Left ventricle myocardium superior (tissue), 1 donor: ENCODE results near the gene RPAP2. TPM values are rescaled to one million over a fixed set of nuclear protein-coding genes. Genes with fewer than 3 reads are reported as not detected.
"Not testable (repeated sequence)": the region's sequence is repeated elsewhere in the genome, so short reads cannot be mapped to it uniquely, and the experiment has no call there.

ENCODE experiments used
- ATAC-seq: fragments of 200-7000 bp; cut with Tn5 transposase; one replicate; pipeline ENCODE4 v1.9.1; 2020; ENCODE audit warnings: mild to moderate bottlenecking, moderate library complexity
- DNase-seq: peaks from one replicate; pipeline ENCODE4 v3.0.0-alpha.2; 2020
- intact Hi-C: fragments of 100-400 bp; cut with micrococcal nuclease; formaldehyde crosslinking; loops from one replicate; pipeline ENCODE4 v1.11.0; 2022
- total RNA-seq: library from RNA; stranded (reverse); fragmentation: NEBNext Ultra II Directional; extraction: Animal tissue kit (Norgen Biotek cat#: 25700); gene quantifications from one replicate; pipeline ENCODE4 v1.2.1, GENCODE V29; 2021
- donor health status: DM: no; HTN: yes; CAD: no; lungs with severe emphysema.

RPAP2 gene
- total RNA-seq, 1 donor from 2014 or later: 23.6 TPM

DNA sequence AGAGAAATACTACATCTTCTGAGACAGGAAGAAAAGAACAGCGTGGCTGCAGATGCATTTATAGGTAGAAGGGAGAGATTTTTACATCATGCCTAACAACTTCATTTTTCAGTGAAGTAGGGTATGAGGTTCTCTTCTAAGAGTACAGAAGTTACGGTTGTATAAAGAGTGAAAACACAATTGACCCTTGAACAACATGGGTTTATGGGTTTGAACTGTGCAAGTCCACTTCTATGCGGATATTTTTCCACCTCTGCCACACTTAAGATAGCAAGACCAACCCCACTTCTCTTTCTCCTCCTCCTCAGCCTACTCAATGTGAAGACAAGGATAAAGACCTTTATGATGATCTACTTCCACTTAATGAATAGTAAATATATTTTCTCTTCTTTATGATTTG is 64.5 kb downstream of the RPAP2 start:
- ATAC-seq (no peak), DNase-seq (no peak)
- intact Hi-C loops: no loop called here

DNA sequence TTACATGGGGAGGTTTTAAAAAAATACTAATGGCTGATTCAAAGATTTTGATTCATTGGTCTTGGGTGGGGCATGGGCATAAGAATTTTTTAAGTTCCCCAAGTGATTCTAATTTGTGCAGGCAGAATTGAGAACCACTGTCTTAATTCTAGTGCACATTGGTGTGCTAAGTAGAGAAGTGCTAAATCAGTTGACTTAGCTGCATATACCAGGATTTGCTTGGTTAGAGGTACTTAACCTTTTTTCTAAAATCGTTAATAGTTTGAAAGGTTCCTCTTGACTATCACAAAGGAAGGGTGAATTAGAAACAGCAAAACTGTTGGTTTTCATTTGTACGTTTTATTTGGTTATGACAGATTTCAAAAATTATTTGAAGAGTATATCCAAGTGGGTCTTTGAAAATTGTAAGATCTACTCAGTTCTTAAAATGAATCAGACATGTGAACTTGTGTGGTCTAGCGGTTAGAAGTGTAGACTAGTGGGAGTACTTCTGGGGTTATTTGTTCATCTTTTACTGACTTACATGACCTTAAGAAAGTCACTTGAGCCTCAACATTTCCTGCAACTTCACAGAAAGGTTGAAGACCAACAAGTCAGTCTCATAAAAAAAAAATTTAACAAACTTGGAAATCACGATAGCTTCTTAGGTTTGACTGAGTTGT is 66.7 kb downstream of the RPAP2 start:
- intact Hi-C loops: no loop called here
- DNase-seq (no peak), ATAC-seq (no peak)

- no peak for ATAC-seq
- no peak for DNase-seq
- intact Hi-C loops: no loop called here
Observed at GRCh38 chr1:92366040-92366395, 67.2 kb downstream of the RPAP2 start.

DNA sequence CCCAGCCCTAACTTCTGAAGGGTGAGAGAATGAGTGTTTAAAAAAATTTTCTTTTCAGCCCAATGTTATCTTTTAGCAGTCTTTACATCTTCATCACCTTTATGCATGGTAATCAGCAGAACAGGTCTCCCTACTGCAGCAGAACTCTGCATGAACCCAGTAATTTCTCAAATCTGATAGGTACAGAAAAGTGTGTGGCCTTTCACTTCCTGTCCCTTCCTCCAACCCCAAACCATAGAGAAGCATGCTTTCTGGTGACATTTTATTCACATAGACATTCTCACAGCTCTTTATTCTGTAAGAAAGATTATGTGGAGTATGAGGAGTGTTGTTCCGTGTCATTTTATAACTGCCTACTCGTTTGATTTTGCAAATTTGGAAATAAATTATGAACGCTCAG is 68.6 kb downstream of the RPAP2 start:
- intact Hi-C loops: no loop called here
- DNase-seq (no peak), ATAC-seq (no peak)

DNA sequence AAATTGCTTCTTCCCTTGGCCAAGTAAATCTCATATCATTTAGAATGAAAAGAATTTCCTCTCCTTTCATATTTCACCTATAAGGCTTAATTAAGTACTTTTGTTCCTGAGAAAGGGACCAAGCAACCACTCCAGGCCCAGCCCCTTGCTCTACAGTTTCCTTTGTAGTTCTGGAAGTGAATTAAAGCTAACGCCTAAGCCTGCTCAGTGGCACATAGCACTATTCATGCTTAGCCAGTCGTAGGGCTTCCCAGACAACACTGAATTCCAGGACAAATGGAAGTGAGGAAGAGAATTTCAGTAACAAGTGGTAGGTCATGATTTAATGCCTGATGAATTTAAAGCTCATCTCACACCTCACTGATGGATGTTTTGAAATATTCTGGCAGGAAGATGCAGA is 73.3 kb downstream of the RPAP2 start:
- intact Hi-C loops: no loop called here
- ATAC-seq (no peak), DNase-seq (no peak)

DNA sequence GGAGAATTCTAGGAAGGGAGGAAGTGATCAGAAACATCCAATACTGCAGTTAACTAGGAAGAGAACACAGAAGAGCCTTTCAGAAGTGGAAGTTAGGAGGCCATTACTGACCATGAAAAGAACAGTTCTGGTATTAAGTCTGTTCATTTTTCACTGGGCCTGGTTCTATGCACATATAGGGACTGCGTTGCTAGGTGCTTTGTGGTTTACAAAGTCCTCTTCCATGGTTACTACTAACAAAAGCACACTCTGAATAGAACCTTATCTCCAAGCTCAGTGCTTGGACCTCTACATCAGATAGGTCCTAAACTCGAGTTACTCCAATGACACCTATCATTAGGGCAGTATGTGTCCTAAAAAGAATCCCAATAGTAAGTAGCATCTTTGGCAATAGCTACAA is 75.4 kb downstream of the RPAP2 start:
- no peak for ATAC-seq
- no peak for DNase-seq
- intact Hi-C loops: no loop called here

- ATAC-seq: no peak
- intact Hi-C loops: no loop called here
Observed at GRCh38 chr1:92376345-92376744, 77.5 kb downstream of the RPAP2 start.

DNA sequence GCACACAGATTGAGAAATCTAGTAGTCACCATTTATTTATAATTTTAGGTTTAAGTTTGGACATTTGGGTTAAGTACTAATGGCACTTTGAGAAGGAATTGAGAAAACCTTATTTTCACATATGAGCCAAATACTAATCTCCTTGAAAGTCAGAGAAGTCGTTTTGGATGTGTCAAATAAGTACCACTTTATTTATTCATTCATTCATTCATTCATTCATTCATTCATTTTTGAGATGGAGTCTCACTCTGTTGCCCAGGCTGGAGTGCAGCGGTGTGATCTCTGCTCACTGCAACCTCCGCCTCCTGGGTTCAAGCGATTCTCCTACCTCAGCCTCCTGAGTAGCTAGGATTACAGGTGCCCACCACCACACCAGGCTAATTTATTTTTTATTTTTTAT is 79.1 kb downstream of the RPAP2 start:
- intact Hi-C loops, ATAC-seq, DNase-seq: not testable (repeated sequence)

More at GRCh38 chr1:92376345-92376744, 77.5 kb downstream of the RPAP2 start:
- DNase-seq: no peak

DNA sequence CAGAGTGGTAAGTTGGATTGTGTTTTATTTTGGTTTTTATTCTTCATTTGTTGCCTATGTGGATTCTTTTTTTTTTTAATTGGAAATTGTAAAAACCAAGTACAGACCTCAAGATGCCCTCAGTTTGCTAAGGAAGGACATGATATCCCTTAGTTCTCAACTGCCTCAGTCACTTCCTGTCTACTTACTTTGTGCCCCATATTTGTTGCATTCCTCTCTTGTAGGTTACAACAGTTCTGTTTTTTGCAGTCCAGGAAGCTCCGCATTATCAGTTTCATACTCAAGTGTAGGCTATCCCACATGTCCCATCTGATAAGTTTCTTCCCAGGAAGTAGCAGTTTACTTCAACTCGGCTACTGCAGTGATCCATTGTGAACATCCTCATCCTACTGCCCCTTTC is 82.0 kb downstream of the RPAP2 start:
- no peak for DNase-seq
- intact Hi-C loops: no loop called here
- ATAC-seq: no peak

GRCh38 chr1:92393966-92394365 is 95.1 kb downstream of the RPAP2 start:
- ATAC-seq, DNase-seq, intact Hi-C loops: not testable (repeated sequence)

GRCh38 chr1:92398519-92398918 is 99.7 kb downstream of the RPAP2 start:
- no peak for ATAC-seq
- intact Hi-C loops: no loop called here
- DNase-seq: no peak

- no peak for DNase-seq
- no peak for ATAC-seq
- intact Hi-C loops: no loop called here
Observed at GRCh38 chr1:92399076-92399475, 100.2 kb downstream of the RPAP2 start.

DNA sequence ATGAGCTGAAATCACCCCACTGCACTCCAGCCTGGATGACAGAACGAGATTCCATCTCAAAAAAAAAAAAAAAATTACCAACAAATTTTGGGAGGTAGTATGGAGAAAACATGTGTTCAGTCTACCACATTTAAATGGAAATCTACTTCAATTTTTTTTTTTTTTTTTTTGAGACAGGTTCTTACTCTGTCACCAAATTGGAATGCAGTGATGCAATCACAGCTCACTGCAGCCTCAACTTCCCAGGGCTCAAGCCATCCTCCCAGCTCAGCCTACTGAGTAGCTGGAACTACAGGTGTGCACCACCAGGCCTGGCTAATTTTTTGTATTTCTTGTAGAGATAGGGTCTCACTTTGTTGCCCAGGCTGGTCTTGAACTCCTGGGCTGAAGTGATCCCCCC is 105.8 kb downstream of the RPAP2 start:
- DNase-seq (no peak), ATAC-seq (no peak)
- intact Hi-C loops: no loop called here

DNA sequence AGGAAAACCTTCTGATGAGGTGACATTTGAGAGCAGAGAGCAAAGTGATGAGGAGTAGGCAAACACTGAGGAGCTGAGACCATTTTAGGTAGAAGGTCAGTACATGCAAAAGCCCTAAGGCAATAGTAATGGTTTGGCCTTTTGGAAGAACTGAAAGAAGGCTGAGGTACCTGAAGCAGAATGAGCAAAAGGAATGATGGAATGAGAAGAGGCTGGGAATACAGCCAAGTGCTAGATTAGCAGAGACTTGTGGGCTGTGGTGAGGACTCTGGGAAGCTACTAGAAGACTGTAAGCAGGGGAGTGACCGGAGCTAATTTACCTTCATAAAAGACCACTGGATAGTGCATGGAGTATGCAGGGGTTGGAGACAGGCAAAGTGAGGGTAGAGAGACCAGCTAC is 110.0 kb downstream of the RPAP2 start:
- ATAC-seq: no peak
- DNase-seq: no peak
- intact Hi-C loops: no loop called here

- intact Hi-C loops: no loop called here
- DNase-seq (no peak), ATAC-seq (no peak)
Observed at GRCh38 chr1:92409946-92410549, 111.2 kb downstream of the RPAP2 start.

DNA sequence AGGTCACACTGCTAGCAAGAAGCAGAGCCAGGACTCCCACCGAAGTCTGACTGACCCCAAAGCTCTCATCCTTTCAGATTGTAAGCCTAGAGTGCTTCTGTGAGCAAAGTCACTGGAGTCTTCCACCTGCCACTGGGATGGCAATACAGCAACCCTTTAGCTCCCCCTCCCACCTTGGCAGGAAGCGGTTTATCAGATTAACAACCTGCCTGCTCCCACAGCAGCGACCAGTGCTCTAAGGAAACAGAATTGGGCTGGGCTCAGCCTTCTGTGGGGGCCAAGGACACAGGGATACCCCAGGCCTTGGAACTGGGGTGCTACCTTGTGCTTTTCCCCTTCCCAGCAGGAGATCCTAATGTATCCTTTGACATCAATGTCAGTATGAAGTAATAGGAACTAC is 111.8 kb downstream of the RPAP2 start:
- DNase-seq: no peak
- intact Hi-C loops: no loop called here
- ATAC-seq: no peak

- ATAC-seq: no peak
- intact Hi-C loops: no loop called here
- DNase-seq: no peak
Observed at GRCh38 chr1:92411511-92411910, 112.7 kb downstream of the RPAP2 start.

- intact Hi-C loops: no loop called here
- DNase-seq (no peak), ATAC-seq (no peak)
Observed at GRCh38 chr1:92419642-92420041, 120.8 kb downstream of the RPAP2 start.

DNA sequence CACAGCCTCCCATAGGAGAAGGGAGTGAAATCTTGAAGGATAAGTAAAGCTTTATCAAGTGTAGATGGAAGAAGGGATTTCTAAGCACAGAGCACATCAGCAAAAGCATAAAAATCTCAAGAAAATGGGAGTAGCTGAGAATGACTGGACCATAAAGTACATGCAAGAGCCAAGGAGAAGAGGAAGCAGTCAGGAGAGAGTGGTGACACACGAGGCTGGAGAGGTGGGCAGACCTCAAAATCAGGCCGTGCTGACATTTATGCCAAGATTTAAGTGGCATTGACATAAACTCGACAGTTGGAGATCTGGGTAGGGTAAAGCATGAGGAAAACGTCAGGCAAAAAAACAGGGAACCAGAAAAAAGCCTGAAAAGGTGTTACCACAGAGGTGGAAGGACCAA is 125.5 kb downstream of the RPAP2 start:
- DNase-seq (no peak), ATAC-seq (no peak)
- intact Hi-C loops: no loop called here

DNA sequence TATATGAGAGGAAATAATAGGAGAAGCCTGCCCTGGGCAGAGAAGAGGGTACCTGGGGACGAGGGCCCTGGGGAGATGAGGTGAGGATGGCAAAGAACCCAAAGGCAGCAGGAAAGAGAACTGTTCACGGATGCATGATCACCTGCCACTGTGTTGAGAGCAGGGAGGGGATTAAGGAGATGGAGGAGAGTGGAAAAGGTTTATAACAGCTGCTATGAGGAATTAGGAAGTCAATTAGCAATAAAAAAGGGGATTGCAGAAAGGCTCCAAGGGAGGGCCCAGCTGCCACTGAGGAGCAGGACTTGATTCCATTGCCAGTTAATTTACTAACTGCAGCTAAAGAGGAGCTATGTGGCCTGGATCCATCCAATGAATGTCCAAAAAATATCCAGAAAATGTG is 126.8 kb downstream of the RPAP2 start:
- DNase-seq: no peak
- intact Hi-C loops: no loop called here
- ATAC-seq: no peak

DNA sequence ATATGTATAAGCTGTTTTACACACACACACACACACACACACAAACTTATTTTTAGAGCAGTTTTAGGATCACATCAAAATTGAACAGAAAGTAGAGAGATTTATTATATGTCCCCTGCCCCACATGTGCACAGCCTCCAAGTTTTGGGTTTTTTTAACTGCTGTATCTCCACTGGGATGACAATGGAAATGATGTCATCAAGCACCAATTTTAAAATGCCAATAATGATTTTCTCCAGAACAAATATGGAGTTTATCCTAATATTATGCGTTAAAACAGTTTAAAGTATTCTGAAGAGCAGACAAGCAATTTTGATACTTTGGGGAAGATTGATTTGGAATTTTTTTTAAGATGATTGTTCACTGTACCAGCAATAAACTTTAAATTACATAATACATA is 131.2 kb downstream of the RPAP2 start:
- DNase-seq (no peak), ATAC-seq (no peak)
- intact Hi-C loops: no loop called here
